Aorta (tissue), 5 donors: Measurements from ENCODE around the gene SEPTIN8. TPM values are rescaled to one million over a fixed set of nuclear protein-coding genes. Genes with fewer than 3 reads are reported as not detected.

Source experiments
- ATAC-seq: fragments of 200-7000 bp; cut with Tn5 transposase; one replicate; pipeline ENCODE4 v1.9.1; 2022; ENCODE audit warnings: moderate library complexity; ENCODE audit not compliant: low FRiP score
- DNase-seq, 2 donors: peaks; one replicate each; pipeline ENCODE4 v3.0.0-alpha.2; 2020
- H3K27ac ChIP-seq, 2 donors: one replicate each; pipeline ENCODE4 v1.5.1; 2013; ENCODE audit warnings: low read length in 2 of 2, mild to moderate bottlenecking in 2 of 2, moderate library complexity in 2 of 2, control low read depth in 1 of 2, inconsistent platforms in 1 of 2, low read depth in 1 of 2
- H3K27me3 ChIP-seq, 2 donors: one replicate each; pipeline ENCODE4 v1.6.1; 2013; ENCODE audit warnings: control low read depth in 1 of 2, low read length in 1 of 2, mild to moderate bottlenecking in 1 of 2, moderate library complexity in 1 of 2; ENCODE audit not compliant: insufficient read depth in 2 of 2, control insufficient read depth in 1 of 2
- H3K36me3 ChIP-seq, 2 donors: one replicate each; pipeline ENCODE4 v1.6.1; 2013; ENCODE audit warnings: control low read depth in 1 of 2, low read length in 1 of 2, mild to moderate bottlenecking in 1 of 2; ENCODE audit not compliant: insufficient read depth in 2 of 2, control insufficient read depth in 1 of 2
- H3K4me1 ChIP-seq, 2 donors: one replicate each; pipeline ENCODE4 v1.6.1; 2013; ENCODE audit warnings: low read length in 2 of 2, control low read depth in 1 of 2, mild to moderate bottlenecking in 1 of 2, moderate library complexity in 1 of 2; ENCODE audit not compliant: insufficient read depth in 2 of 2, control insufficient read depth in 1 of 2
- H3K4me3 ChIP-seq, 2 donors: one replicate each; pipeline ENCODE4 v1.5.1; 2013; ENCODE audit warnings: low read length in 2 of 2, control low read depth in 1 of 2, mild to moderate bottlenecking in 1 of 2
- H3K9me3 ChIP-seq: one replicate; pipeline ENCODE4 v1.6.1; 2013; ENCODE audit warnings: mild to moderate bottlenecking, low read length; ENCODE audit not compliant: control insufficient read depth
- WGBS, 2 donors: extraction: QIAGEN DNeasy Blood & Tissue Kit; methylation state at CpG; one replicate each; pipeline ENCODE4 v1.1.7; 2013; 5-methylcytosine and 5-hydroxymethylcytosine counted together
- intact Hi-C, 2 donors: fragments of 100-400 bp; cut with DNase I; formaldehyde crosslinking; loops; one replicate each; pipeline versions ENCODE4 v1.14.2 to v1.15.0; 2022
- polyA plus RNA-seq, 2 donors: library from polyadenylated mRNA; stranded (reverse); fragments of 200-250 nt; gene quantifications; one replicate each; pipeline ENCODE4 v1.2.3, GENCODE V29; 2013
- total RNA-seq, 2 donors: library from RNA; stranded (reverse); fragmentation: NEBNext Ultra II Directional; extraction: Animal tissue kit (Norgen Biotek cat#: 25700); gene quantifications; one replicate each; pipeline ENCODE4 v1.2.1, GENCODE V29; 2021
- donor health status: healthy with polysubstance abuse.
- donor health status: Bipolar disorder and iron deficiency.
- donor health status: DM: no; HTN: no; CAD: no.
- donor health status: DM: no; HTN: no; CAD: no.
- donor health status: DM: yes; HTN: yes; CAD: no.

The SEPTIN8 gene
- total and polyA plus RNA-seq, 4 donors = 48.6 to 103 (median 57.5) TPM

GRCh38 chr5:132814503-132815294, 37.7 kb upstream of the SEPTIN8 start:
- DNase-seq (no peak), ATAC-seq (no peak)
- H3K27me3 ChIP-seq = no peaks in the 10 kb centered on the region
- H3K4me3 ChIP-seq = no peak overlapping the region
- H3K27ac ChIP-seq = no peak overlapping the region
- H3K36me3 ChIP-seq = no peaks in the 10 kb centered on the region
- intact Hi-C loops = no loop called here
- WGBS, 2 donors = 60% methylated on average over 65 to 81 of the region's 81 CpGs
- H3K4me1 ChIP-seq = no peaks in the 10 kb centered on the region
- no peaks in the 10 kb centered on the region for H3K9me3 ChIP-seq

GRCh38 chr5:132813599-132814502, 36.8 kb upstream of the SEPTIN8 start:
- ATAC-seq (peak; percentile 71), DNase-seq (peak in 1 of 2 donors; percentile 61)
- WGBS, 2 donors = 2 to 4% methylated on average over 92 to 110 of the region's 110 CpGs
- peak overlapping the region; percentile 12 to 53 for H3K4me3 ChIP-seq
- no peaks in the 10 kb centered on the region for H3K9me3 ChIP-seq
- no peaks in the 10 kb centered on the region for H3K27me3 ChIP-seq
- H3K4me1 ChIP-seq = no peaks in the 10 kb centered on the region
- no peaks in the 10 kb centered on the region for H3K36me3 ChIP-seq
- intact Hi-C loops = no loop called here
- no peak overlapping the region for H3K27ac ChIP-seq

DNA sequence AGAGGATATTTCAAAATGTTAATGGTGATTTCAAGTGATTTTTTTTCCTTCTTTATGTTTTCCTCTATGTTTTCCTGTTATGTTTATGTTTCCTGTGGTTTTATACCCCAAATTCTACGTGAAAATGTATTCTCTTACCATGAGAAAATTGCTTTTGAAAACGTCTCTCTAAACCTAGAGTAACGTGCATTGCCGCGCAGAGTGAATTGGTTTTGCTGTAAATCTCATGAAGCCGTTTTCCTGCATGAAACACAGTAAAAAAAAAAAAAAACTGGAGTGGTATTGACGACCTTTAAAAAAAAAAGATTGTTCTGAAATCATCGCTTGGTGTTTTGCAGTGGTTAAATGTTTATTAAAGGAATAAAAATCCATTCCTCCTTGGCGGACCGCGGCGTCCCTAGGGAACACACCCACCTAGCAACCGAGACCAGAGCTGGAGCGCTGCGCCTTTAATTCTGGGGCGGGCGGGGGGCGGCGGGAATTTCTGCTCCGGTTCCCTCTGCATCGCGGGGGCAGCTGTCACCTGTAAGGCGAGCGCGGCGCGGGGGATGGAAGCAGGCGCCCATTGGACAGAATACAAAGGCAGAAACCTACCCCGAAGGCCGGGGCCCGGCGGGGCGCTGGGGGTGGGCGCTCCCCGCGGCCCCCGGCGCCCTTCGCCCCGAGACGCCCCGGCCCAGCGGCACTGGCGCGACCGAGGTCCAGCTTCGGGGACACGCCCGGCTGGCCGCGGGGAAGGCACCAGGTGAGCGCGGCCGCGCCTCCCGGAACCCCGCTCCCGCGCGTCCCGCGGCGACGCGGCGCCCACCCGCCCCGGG, 36.0 kb upstream of the SEPTIN8 start, which contains the start of gene SOWAHA:
Gene SOWAHA (plus strand): TSS at position 522 of the 818 bp plus-strand sequence. CDS start 320 bp downstream, outside the sequence.
- intact Hi-C loops = no loop called here
- WGBS, 2 donors = 3 to 4% methylated on average over 51 to 68 of the region's 68 CpGs
- Histone ChIP-seq H3K27me3 (no peaks in the 10 kb centered on the region), H3K27ac (no peak within 1 kb of the TSS), H3K4me3 (peak within 1 kb of the TSS; percentile 12 to 53), H3K4me1 (no peaks in the 10 kb centered on the region), H3K9me3 (no peaks in the 10 kb centered on the region), H3K36me3 (no peaks in the 10 kb centered on the region)
- DNase-seq = no peak
- ATAC-seq = no peak

- WGBS, 2 donors = 69 to 73% methylated on average over 18 of the region's 18 CpGs
- Histone ChIP-seq H3K27ac (no peak overlapping the region), H3K9me3 (no peaks in the 10 kb centered on the region), H3K27me3 (no peaks in the 10 kb centered on the region), H3K36me3 (no peaks in the 10 kb centered on the region), H3K4me1 (no peaks in the 10 kb centered on the region), H3K4me3 (no peak overlapping the region)
- DNase-seq = no peak
- no peak for ATAC-seq
- intact Hi-C loops = no loop called here
Measured at GRCh38 chr5:132812123-132812765, 35.2 kb upstream of the SEPTIN8 start.

- H3K36me3 ChIP-seq = no peaks in the 10 kb centered on the region
- no peak overlapping the region for H3K4me3 ChIP-seq
- H3K4me1 ChIP-seq = no peaks in the 10 kb centered on the region
- WGBS, 2 donors = 88 to 92% methylated on average over 5 of the region's 5 CpGs
- H3K27me3 ChIP-seq = no peaks in the 10 kb centered on the region
- no peaks in the 10 kb centered on the region for H3K9me3 ChIP-seq
- DNase-seq (no peak), ATAC-seq (no peak)
- intact Hi-C loops = no loop called here
- H3K27ac ChIP-seq = no peak overlapping the region
Measured at GRCh38 chr5:132810605-132811004, 33.6 kb upstream of the SEPTIN8 start.

DNA sequence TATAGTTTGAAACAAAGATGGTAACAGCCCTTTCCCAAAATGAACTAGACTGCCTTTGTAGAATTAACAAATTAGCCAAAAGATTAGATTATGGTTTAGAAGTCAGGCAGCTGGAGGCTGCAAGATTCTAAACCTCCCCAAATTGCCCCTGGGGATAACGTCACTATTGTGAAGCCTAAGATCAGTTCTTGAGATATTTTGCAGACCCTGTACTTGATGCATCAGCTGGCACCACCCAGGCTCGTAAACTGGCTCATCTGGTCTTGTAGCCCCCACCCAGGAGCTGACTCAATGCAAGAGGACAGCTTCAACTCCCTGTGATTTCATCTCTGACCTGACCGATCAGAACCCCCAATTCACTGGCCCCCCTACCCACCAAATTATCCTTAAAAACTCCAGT, 31.8 kb upstream of the SEPTIN8 start:
- Histone ChIP-seq H3K36me3 (no peaks in the 10 kb centered on the region), H3K4me1 (no peaks in the 10 kb centered on the region), H3K27me3 (no peaks in the 10 kb centered on the region), H3K27ac (no peak overlapping the region), H3K9me3 (no peaks in the 10 kb centered on the region), H3K4me3 (no peak overlapping the region)
- 54 to 57% methylated on average over 3 of the region's 3 CpGs for WGBS, 2 donors
- intact Hi-C loops = no loop called here
- ATAC-seq = no peak
- no peak for DNase-seq

DNA sequence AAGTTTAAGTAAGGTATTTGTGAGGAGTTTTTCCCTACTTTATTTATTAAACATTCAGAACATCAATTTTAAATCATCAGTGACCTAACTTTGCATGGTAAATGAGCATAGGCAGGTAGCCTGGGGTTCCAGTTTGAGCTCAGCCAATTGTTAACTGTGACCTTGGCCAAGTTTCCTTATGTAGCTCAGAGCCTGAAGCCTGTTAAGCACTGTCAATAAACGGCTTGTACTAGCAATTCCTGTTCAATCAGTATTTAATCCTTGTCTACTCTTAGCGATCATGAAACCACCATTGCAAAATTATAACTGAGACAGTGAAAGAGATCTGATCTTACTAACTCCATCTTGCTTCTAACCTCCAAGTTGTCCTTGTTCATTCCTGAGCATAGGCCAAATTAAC, 31.4 kb upstream of the SEPTIN8 start:
- Histone ChIP-seq H3K4me3 (no peak overlapping the region), H3K27me3 (no peaks in the 10 kb centered on the region), H3K36me3 (no peaks in the 10 kb centered on the region), H3K27ac (no peak overlapping the region), H3K4me1 (no peaks in the 10 kb centered on the region), H3K9me3 (no peaks in the 10 kb centered on the region)
- ATAC-seq (no peak), DNase-seq (no peak)
- intact Hi-C loops = no loop called here
- WGBS, 2 donors = 73% methylated on average over 2 of the region's 2 CpGs
